HEK293T (cell line): ENCODE data around the gene SIK1.
"Not testable (repeated sequence)": the region's sequence is repeated elsewhere in the genome, so short reads cannot be mapped to it uniquely, and the experiment has no call there.

ENCODE experiments used
- ELF4 ChIP-seq: fragments of 450-650 bp; IDR thresholded peaks from 2 replicates; pipeline ENCODE4 v1.6.1; 2017; ENCODE audit warnings: antibody characterized with exemption
- FOXM1 ChIP-seq: fragments of 450-650 bp; IDR thresholded peaks from 2 replicates; pipeline ENCODE4 v1.6.1; 2017; ENCODE audit warnings: mild to moderate bottlenecking, borderline replicate concordance
- SP1 ChIP-seq: fragments of 450-650 bp; IDR thresholded peaks from 2 replicates; pipeline ENCODE4 v1.6.1; 2017
- TARDBP ChIP-seq: fragments of 450-650 bp; IDR thresholded peaks from 2 replicates; pipeline ENCODE4 v1.6.1; 2016
- ZNF384 ChIP-seq: fragments of 450-650 bp; IDR thresholded peaks from 2 replicates; pipeline ENCODE4 v1.6.1; 2016

GRCh38 chr21:43399595-43400015, 27.3 kb downstream of the SIK1 start:
- TF ChIP-seq ELF4, TARDBP, SP1, ZNF384, FOXM1: not testable (repeated sequence)
